OCI-LY1 (cell line): ENCODE results near the gene DNAH17.

ENCODE experiments used
- EZH2 ChIP-seq: fragments of 200-600 bp; sonication (generic), shearing (Covaris generic); IDR thresholded peaks from 2 replicates; pipeline ENCODE4 v1.8.0; 2017; ENCODE audit warnings: borderline replicate concordance, mixed run types, mild to moderate bottlenecking, antibody characterized with exemption, low read length, moderate library complexity, mixed read lengths
- TF ChIP-seq, protein P1 (sequence below): fragments of 200-600 bp; sonication (generic), shearing (Covaris generic); IDR thresholded peaks from 2 replicates; pipeline ENCODE4 v1.5.1; 2017; ENCODE audit warnings: mild to moderate bottlenecking, antibody characterized with exemption, low read length, moderate library complexity, mixed read lengths

DNA sequence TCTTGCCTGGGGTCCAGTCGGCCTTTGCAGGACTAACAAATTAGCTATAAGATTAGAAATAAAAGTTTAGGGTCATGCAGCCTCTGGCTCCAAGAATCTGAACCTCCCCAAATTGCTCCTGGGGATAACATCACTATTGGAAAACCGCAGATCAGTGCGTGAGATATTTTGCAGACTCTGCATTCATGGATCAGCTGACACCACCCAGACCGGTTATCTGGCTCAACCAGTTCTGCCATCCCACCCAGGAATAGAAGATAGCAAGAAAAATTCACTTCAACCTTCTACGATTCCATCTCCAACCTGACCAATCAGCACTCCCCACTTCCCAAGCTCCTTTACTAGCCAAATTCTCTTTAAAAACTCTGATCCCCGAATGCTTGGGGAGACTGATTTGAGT lies 203.0 kb downstream of the DNAH17 start:
- TF ChIP-seq, protein P1, sequence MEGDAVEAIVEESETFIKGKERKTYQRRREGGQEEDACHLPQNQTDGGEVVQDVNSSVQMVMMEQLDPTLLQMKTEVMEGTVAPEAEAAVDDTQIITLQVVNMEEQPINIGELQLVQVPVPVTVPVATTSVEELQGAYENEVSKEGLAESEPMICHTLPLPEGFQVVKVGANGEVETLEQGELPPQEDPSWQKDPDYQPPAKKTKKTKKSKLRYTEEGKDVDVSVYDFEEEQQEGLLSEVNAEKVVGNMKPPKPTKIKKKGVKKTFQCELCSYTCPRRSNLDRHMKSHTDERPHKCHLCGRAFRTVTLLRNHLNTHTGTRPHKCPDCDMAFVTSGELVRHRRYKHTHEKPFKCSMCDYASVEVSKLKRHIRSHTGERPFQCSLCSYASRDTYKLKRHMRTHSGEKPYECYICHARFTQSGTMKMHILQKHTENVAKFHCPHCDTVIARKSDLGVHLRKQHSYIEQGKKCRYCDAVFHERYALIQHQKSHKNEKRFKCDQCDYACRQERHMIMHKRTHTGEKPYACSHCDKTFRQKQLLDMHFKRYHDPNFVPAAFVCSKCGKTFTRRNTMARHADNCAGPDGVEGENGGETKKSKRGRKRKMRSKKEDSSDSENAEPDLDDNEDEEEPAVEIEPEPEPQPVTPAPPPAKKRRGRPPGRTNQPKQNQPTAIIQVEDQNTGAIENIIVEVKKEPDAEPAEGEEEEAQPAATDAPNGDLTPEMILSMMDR, result no peak
- TF ChIP-seq EZH2, result no peak
